WTC11 (cell line): ENCODE data around the gene TRPC4AP. TPM values are rescaled to one million over a fixed set of nuclear protein-coding genes. Genes with fewer than 3 reads are reported as not detected.

Experiments
- ATAC-seq: fragments of 200-7000 bp; cut with Tn5 transposase; 2 replicates; pipeline ENCODE4 v1.10.0; 2021; ENCODE audit warnings: mild to moderate bottlenecking, moderate library complexity
- CTCF ChIA-PET: fragments of 300-600 bp; sonication (Branson Sonifier 250); formaldehyde crosslinking; loops from one replicate; lab custom pipeline; 2021; ENCODE audit warnings: antibody characterized with exemption; lab: Charles Lee
- POLR2A ChIA-PET: fragments of 350-600 bp; sonication (Branson Sonifier 250); formaldehyde crosslinking; loops from one replicate; lab custom pipeline; 2021; ENCODE audit warnings: antibody characterized with exemption; lab: Charles Lee
- DNase-seq: peaks from one replicate; pipeline ENCODE4 v3.0.0; 2021; ENCODE audit warnings: low spot score
- H3K27ac Mint-ChIP-seq: 2 replicates; pipeline ENCODE4 v1.8.0; 2021; ENCODE audit warnings: mixed read lengths
- H3K27me3 Mint-ChIP-seq: 2 replicates; pipeline ENCODE4 v1.8.0; 2021; ENCODE audit warnings: low read depth, mild to moderate bottlenecking, moderate library complexity, mixed read lengths
- H3K36me3 Mint-ChIP-seq: 2 replicates; pipeline ENCODE4 v1.8.0; 2021; ENCODE audit warnings: mixed read lengths
- H3K4me1 Mint-ChIP-seq: 2 replicates; pipeline ENCODE4 v1.8.0; 2022; ENCODE audit warnings: mixed read lengths
- H3K4me3 Mint-ChIP-seq: 2 replicates; pipeline ENCODE4 v1.8.0; 2021; ENCODE audit warnings: mild to moderate bottlenecking, moderate library complexity, mixed read lengths
- H3K9me3 Mint-ChIP-seq: 2 replicates; pipeline ENCODE4 v1.8.0; 2021; ENCODE audit warnings: mixed read lengths
- ARID4B ChIP-seq: sonication (generic); formaldehyde crosslinking; IDR thresholded peaks from 2 replicates; pipeline ENCODE4 v1.8.0; 2023; ENCODE audit warnings: missing genetic modification reagents, mild to moderate bottlenecking, borderline replicate concordance
- ATF1 ChIP-seq: sonication (generic); formaldehyde crosslinking; IDR thresholded peaks from 2 replicates; pipeline ENCODE4 v1.8.1; 2023; ENCODE audit warnings: mild to moderate bottlenecking, moderate library complexity, missing genetic modification reagents
- CREB1 ChIP-seq: sonication (generic); formaldehyde crosslinking; IDR thresholded peaks from 2 replicates; pipeline ENCODE4 v1.8.0; 2023; ENCODE audit warnings: mild to moderate bottlenecking, missing genetic modification reagents
- CTCF ChIP-seq: fragments of 200-600 bp; IDR thresholded peaks from 2 replicates; pipeline ENCODE4 v1.8.0; 2022; ENCODE audit warnings: antibody characterized with exemption
- E2F1 ChIP-seq: sonication (generic); formaldehyde crosslinking; IDR thresholded peaks from 2 replicates; pipeline ENCODE4 v1.8.0; 2022; ENCODE audit warnings: mild to moderate bottlenecking, missing genetic modification reagents
- IRF2 ChIP-seq: sonication (generic); formaldehyde crosslinking; IDR thresholded peaks from 2 replicates; pipeline ENCODE4 v1.8.0; 2022; ENCODE audit warnings: low read depth, missing genetic modification reagents, borderline replicate concordance
- JUN ChIP-seq: sonication (generic); formaldehyde crosslinking; IDR thresholded peaks from 2 replicates; pipeline ENCODE4 v1.8.0; 2023; ENCODE audit warnings: mild to moderate bottlenecking, missing genetic modification reagents
- NFATC4 ChIP-seq: fragments of 250-450 bp; sonication (Bioruptor Pico); IDR thresholded peaks from 2 replicates; pipeline ENCODE4 v1.9.0; 2021; ENCODE audit warnings: mild to moderate bottlenecking
- OVOL2 ChIP-seq: fragments of 250-450 bp; sonication (Bioruptor Pico); IDR thresholded peaks from 2 replicates; pipeline ENCODE4 v1.9.0; 2021; ENCODE audit warnings: mild to moderate bottlenecking, borderline replicate concordance
- TCF7 ChIP-seq: sonication (generic); formaldehyde crosslinking; IDR thresholded peaks from 2 replicates; pipeline ENCODE4 v1.8.0; 2022; ENCODE audit warnings: mild to moderate bottlenecking, low read depth, missing genetic modification reagents, moderate library complexity
- USF2 ChIP-seq: sonication (generic); formaldehyde crosslinking; IDR thresholded peaks from 2 replicates; pipeline ENCODE4 v1.8.1; 2023; ENCODE audit warnings: mild to moderate bottlenecking, missing genetic modification reagents, moderate library complexity
- ZNF512 ChIP-seq: sonication (generic); formaldehyde crosslinking; IDR thresholded peaks from 2 replicates; pipeline ENCODE4 v1.8.1; 2022; ENCODE audit warnings: missing genetic modification reagents, borderline replicate concordance
- total RNA-seq: library from RNA; stranded (reverse); gene quantifications from 3 replicates; pipeline ENCODE4 v1.2.3, GENCODE V29; 2021

Gene TRPC4AP
- total RNA-seq, 1 experiment from 2014 or later = 73.8 TPM

GRCh38 chr20:34970846-34971560 is 121.6 kb downstream of the TRPC4AP start:
- no peak for ATAC-seq
- ChIA-PET POLR2A (no interaction called here), CTCF (interaction anchor here (1.0 kb wide), 2 partner anchors 10 to 15 kb away, joined by 3 read pairs; partner anchors contain the start of genes GSS and MYH7B)
- no peaks in the 10 kb centered on the region for H3K9me3 Mint-ChIP-seq
- no peak overlapping the region for H3K27ac Mint-ChIP-seq
- no peaks in the 10 kb centered on the region for H3K27me3 Mint-ChIP-seq
- peaks cover 9% of the 10 kb centered on the region for H3K4me1 Mint-ChIP-seq
- DNase-seq = no peak
- no peak overlapping the region for H3K4me3 Mint-ChIP-seq
- TF ChIP-seq TCF7 (CRISPR knock-in tag) (no peak), NFATC4 (no peak), ARID4B (CRISPR knock-in tag) (no peak), USF2 (no peak), E2F1 (CRISPR knock-in tag) (no peak), JUN (CRISPR knock-in tag) (no peak), IRF2 (CRISPR knock-in tag) (no peak), ZNF512 (CRISPR knock-in tag) (no peak)
- TF ChIP-seq, all 79 proteins: peak for 0
- H3K36me3 Mint-ChIP-seq = no peaks in the 10 kb centered on the region

GRCh38 chr20:34970193-34970840 is 122.3 kb downstream of the TRPC4AP start:
- Mint-ChIP-seq H3K27me3 (no peaks in the 10 kb centered on the region), H3K27ac (no peak overlapping the region), H3K4me1 (peaks cover 12% of the 10 kb centered on the region), H3K4me3 (no peak overlapping the region), H3K36me3 (no peaks in the 10 kb centered on the region), H3K9me3 (no peaks in the 10 kb centered on the region)
- CTCF ChIA-PET = interaction anchor here (1.0 kb wide), 1 partner anchor 14 kb away, joined by 3 read pairs; the partner anchor contains the start of genes GSS and MYH7B
- POLR2A ChIA-PET = no interaction called here
- no peak for DNase-seq
- TF ChIP-seq NFATC4 (no peak), CTCF (no peak), OVOL2 (CRISPR knock-in tag) (no peak), CREB1 (CRISPR knock-in tag) (no peak), ARID4B (CRISPR knock-in tag) (no peak), IRF2 (CRISPR knock-in tag) (no peak), ATF1 (CRISPR knock-in tag) (no peak)
- no peak for ATAC-seq
